Effector memory CD4-positive, alpha-beta T cell (primary cell): ENCODE measurements around the gene NSDHL.
A peak's percentile ranks its signal among the peaks of the same experiment; 100 is the strongest.

ENCODE experiments used
- DNase-seq, 3 donors: peaks; one replicate each; pipeline ENCODE4 v3.0.0-alpha.2; 2020
- H3K27ac ChIP-seq: 2 replicates; pipeline ENCODE4 v1.7.0; 2013; ENCODE audit warnings: mild to moderate bottlenecking, low read length, moderate library complexity; ENCODE audit not compliant: insufficient read depth, poor library complexity, severe bottlenecking
- H3K27me3 ChIP-seq: replicated peaks from 2 replicates; pipeline ENCODE4 v1.7.0; 2013; ENCODE audit warnings: mild to moderate bottlenecking, low read length; ENCODE audit not compliant: insufficient read depth, control insufficient read depth, poor library complexity, severe bottlenecking
- H3K36me3 ChIP-seq: 2 replicates; pipeline ENCODE4 v1.7.0; 2013; ENCODE audit warnings: mild to moderate bottlenecking, low read length, moderate library complexity; ENCODE audit not compliant: control insufficient read depth, insufficient read depth
- H3K4me1 ChIP-seq: 2 replicates; pipeline ENCODE4 v1.7.0; 2013; ENCODE audit warnings: low read length, mild to moderate bottlenecking; ENCODE audit not compliant: control insufficient read depth, insufficient read depth, poor library complexity, severe bottlenecking
- H3K4me3 ChIP-seq: 2 replicates; pipeline ENCODE4 v1.7.0; 2013; ENCODE audit warnings: low read length, low read depth, mild to moderate bottlenecking; ENCODE audit not compliant: insufficient read depth, poor library complexity, severe bottlenecking
- H3K9me3 ChIP-seq: 2 replicates; pipeline ENCODE4 v1.7.0; 2013; ENCODE audit warnings: mild to moderate bottlenecking, low read length, moderate library complexity; ENCODE audit not compliant: control insufficient read depth

The NSDHL gene

DNA sequence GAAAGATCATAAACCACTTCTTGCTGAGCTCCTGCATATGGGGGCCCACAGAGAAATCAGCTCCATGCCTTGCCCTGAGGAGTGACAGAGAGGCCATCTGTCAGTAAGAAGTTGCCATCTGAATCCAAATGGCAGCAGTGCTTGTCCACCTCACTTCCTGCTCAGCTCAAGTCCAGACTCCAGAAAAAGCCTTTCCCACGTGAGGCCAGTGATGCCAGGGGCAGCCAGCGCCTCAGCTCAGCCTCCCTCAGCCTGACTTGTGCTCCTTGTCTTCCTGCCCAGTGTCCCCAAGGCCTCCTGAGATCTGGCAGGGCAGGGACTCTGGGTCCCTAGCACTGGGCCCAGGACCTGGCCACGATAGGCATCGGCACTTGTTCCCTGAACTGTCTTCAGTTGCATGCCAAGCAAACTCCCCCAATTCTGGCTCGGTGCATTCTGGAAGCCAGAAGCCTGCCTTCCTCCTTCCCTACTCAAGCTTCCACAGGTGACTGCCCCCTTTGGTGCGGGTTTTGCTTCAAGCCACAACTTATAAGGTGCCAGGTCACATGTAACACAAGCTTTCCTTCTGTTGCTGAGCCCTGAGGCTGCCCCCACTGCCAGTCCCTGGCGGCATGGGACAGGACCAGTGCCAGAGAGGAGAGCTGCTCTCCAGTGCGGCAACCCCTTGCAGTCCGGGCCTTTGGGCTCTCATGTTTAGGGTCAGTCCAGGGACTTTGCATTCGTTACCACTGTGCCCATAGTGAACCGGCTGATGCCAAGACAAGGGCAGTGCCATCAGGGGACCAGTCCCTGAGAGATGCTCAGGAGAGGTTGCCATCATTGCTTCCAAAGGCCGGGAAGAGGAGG, 69.2 kb downstream of the NSDHL start:
- H3K36me3 ChIP-seq, result no peaks in the 10 kb centered on the region
- no peaks in the 10 kb centered on the region for H3K9me3 ChIP-seq
- H3K27ac ChIP-seq, result no peak overlapping the region
- peaks cover 4% of the 10 kb centered on the region for H3K27me3 ChIP-seq
- no peak for DNase-seq
- no peak overlapping the region for H3K4me3 ChIP-seq
- no peaks in the 10 kb centered on the region for H3K4me1 ChIP-seq

DNA sequence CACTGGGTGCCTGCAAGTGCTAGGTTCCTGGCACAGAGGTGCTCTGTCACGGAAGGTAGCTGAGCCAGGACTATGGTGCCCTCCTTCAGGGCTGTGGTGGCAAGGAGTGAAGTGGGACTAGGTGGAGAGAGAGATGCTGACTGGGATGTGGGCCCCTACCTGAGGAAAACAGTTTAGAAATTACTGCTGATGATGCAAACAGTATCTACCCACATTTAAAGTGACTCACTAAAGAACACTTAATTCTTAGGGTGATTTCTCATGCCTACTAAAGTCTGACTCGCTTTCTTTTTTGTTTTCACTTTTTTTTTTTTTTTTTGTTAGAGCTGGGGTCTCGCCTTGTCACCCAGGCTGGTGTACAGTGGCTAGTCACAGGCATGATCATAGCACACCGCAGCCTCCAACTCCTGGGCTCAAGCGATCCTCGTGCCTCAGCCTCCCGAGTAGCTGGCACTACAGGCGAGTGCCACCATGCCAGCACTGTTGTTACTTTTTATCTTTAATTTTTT, 70.1 kb downstream of the NSDHL start:
- Histone ChIP-seq H3K9me3 (no peaks in the 10 kb centered on the region), H3K4me1 (no peaks in the 10 kb centered on the region), H3K27me3 (peaks cover 4% of the 10 kb centered on the region), H3K27ac (no peak overlapping the region), H3K4me3 (no peak overlapping the region), H3K36me3 (no peaks in the 10 kb centered on the region)
- DNase-seq, result no peak

- no peak overlapping the region for H3K4me3 ChIP-seq
- H3K9me3 ChIP-seq, result no peaks in the 10 kb centered on the region
- peaks cover 4% of the 10 kb centered on the region for H3K27me3 ChIP-seq
- DNase-seq, result no peak
- no peaks in the 10 kb centered on the region for H3K36me3 ChIP-seq
- H3K27ac ChIP-seq, result no peak overlapping the region
- no peaks in the 10 kb centered on the region for H3K4me1 ChIP-seq
Measured at GRCh38 chrX:152901816-152902501, 71.1 kb downstream of the NSDHL start.

- no peak overlapping the region for H3K4me3 ChIP-seq
- no peak for DNase-seq
- no peaks in the 10 kb centered on the region for H3K36me3 ChIP-seq
- no peak overlapping the region for H3K27ac ChIP-seq
- H3K27me3 ChIP-seq, result peaks cover 4% of the 10 kb centered on the region
- no peaks in the 10 kb centered on the region for H3K9me3 ChIP-seq
- no peaks in the 10 kb centered on the region for H3K4me1 ChIP-seq
Measured at GRCh38 chrX:152902502-152902820, 71.6 kb downstream of the NSDHL start.

- H3K4me1 ChIP-seq, result no peaks in the 10 kb centered on the region
- H3K36me3 ChIP-seq, result no peaks in the 10 kb centered on the region
- H3K27ac ChIP-seq, result no peak overlapping the region
- DNase-seq, result no peak
- H3K9me3 ChIP-seq, result no peaks in the 10 kb centered on the region
- no peak overlapping the region for H3K4me3 ChIP-seq
- H3K27me3 ChIP-seq, result no peaks in the 10 kb centered on the region
Measured at GRCh38 chrX:152903589-152903988, 72.7 kb downstream of the NSDHL start.

DNA sequence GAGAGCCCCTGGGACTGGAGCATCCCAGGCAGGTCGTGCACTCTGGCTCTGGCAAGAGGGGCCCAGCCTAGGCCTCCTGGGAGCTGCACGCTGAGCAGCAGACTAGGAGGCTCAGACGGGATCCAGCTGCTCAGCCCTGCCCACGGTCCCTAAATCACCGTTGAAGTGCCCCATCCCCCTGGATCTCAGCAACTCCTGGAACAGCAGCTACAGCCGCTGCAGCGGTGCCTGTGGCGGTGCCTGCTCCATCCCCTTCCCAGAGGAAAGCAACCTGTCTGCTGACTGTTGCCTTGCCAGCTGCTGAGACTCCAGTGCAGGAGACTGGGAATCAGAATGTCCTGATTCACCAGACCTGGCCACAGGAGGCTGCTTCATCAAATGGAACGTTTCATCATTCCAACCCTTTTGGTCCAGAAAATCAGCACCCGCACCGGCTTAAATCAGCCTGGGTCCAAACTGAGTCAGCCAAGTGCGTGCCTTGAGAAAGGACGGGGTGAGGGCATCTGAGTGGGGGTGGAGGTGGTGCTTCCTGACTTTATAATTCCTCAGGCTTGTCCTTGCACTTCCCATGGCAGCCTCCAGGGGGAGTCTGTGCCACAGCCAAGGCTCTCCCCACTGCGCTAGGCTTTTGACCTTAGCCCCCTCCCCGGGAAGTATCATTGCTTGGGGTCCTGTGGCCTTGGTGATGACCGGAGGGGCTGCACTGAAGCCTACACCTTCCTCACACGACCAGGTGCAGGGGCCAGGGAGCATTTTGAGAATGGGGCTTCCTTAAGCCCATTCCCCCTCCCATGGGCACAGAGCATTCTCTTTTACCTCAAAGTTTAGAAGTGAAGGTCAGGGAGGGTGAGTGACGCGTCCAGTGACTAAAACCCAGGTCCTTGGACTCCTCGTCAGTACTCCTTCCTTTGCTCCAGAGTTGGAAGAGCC, 73.6 kb downstream of the NSDHL start:
- H3K36me3 ChIP-seq, result no peaks in the 10 kb centered on the region
- DNase-seq, result peak in 1 of 3 donors; percentile 9
- H3K4me3 ChIP-seq, result no peak overlapping the region
- H3K4me1 ChIP-seq, result no peaks in the 10 kb centered on the region
- H3K27ac ChIP-seq, result no peak overlapping the region
- no peaks in the 10 kb centered on the region for H3K27me3 ChIP-seq
- H3K9me3 ChIP-seq, result no peaks in the 10 kb centered on the region

DNA sequence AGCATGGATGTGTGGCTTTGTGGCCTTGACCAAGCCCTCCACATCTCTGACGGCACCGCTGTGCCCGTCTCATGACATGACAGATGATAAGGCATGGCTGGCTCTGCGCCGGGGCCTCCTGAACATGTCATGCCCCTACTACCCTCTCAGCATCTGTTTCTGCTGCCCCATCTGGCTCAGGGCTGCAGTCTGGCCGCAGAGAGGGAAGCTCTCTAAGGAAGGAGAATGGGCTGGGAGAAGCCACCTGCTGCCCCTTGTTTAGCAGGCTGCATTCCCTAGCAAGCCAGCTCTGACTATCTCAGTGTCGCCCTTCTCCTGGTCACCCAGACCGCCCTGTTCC, 74.2 kb downstream of the NSDHL start:
- Histone ChIP-seq H3K27ac (no peak overlapping the region), H3K9me3 (no peaks in the 10 kb centered on the region), H3K36me3 (no peaks in the 10 kb centered on the region), H3K4me1 (no peaks in the 10 kb centered on the region), H3K27me3 (no peaks in the 10 kb centered on the region), H3K4me3 (no peak overlapping the region)
- DNase-seq, result no peak

GRCh38 chrX:152907084-152907651, 76.3 kb downstream of the NSDHL start:
- no peaks in the 10 kb centered on the region for H3K9me3 ChIP-seq
- no peaks in the 10 kb centered on the region for H3K36me3 ChIP-seq
- H3K4me3 ChIP-seq, result no peak overlapping the region
- H3K27ac ChIP-seq, result no peak overlapping the region
- DNase-seq, result no peak
- no peaks in the 10 kb centered on the region for H3K4me1 ChIP-seq
- no peaks in the 10 kb centered on the region for H3K27me3 ChIP-seq

- no peaks in the 10 kb centered on the region for H3K9me3 ChIP-seq
Measured at GRCh38 chrX:152908486-152908885, 77.6 kb downstream of the NSDHL start.

More at GRCh38 chrX:152908486-152908885, 77.6 kb downstream of the NSDHL start:
- H3K4me1 ChIP-seq, result no peaks in the 10 kb centered on the region
- no peak for DNase-seq
- no peaks in the 10 kb centered on the region for H3K36me3 ChIP-seq
- H3K27me3 ChIP-seq, result no peaks in the 10 kb centered on the region
- no peak overlapping the region for H3K27ac ChIP-seq
- no peak overlapping the region for H3K4me3 ChIP-seq
